GM21576 (cell line): ENCODE results near the gene S1PR4.
"Not testable (repeated sequence)": the region's sequence is repeated elsewhere in the genome, so short reads cannot be mapped to it uniquely, and the experiment has no call there.

Experiments
- ATAC-seq: cut with Tn5 transposase; IDR thresholded peaks from one replicate; pipeline ENCODE4 v1.9.1; 2021; ENCODE audit warnings: mild to moderate bottlenecking, moderate library complexity; ENCODE audit not compliant: unreplicated experiment

The S1PR4 gene

GRCh38 chr19:3210347-3211017 is 31.9 kb downstream of the S1PR4 start:
- ATAC-seq: no peak

DNA sequence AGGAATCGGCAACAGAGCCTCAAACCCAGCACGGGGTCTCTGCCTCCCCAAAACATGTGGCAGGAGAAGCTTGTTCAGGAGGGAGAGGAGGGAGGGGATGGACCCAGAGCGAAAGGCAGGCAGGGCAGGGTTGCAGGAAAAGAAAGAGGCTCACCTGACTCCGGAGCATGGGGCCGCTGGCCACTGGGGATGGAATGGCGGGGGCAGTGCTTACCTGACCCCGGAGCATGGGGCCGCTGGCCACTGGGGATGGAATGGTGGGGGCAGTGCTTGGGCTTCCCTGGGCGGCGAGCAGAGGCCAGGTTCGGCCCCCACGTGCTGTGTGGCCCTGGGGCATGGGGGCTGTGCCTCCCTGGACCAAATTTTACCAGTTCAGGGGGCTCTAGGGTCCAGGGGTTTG is 32.6 kb downstream of the S1PR4 start:
- ATAC-seq: no peak

GRCh38 chr19:3213159-3213558 is 34.6 kb downstream of the S1PR4 start:
- no peak for ATAC-seq

GRCh38 chr19:3216874-3217273 is 38.3 kb downstream of the S1PR4 start:
- ATAC-seq: no peak

GRCh38 chr19:3220576-3220975 is 42.0 kb downstream of the S1PR4 start:
- no peak for ATAC-seq

GRCh38 chr19:3221576-3221975 is 43.0 kb downstream of the S1PR4 start:
- ATAC-seq: not testable (repeated sequence)

DNA sequence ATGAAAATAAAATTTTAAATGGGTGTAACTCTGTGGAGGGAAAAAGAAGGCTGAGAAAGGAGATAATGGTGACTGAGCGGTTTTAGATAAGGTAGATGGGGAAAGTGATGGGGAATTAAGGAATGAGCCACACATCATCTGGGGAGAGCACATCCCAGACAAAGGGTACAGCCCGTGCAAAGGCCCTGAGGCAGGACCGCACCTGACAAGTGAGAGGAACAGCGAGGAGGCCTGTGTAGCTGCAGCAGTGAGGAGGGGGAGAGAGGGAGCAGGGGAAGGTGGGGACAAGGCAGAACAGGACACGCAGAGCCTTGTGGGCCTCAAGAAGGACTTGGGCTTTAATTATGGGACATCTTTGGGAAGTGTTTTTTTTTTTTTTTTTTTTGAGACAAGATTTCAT is 44.1 kb downstream of the S1PR4 start:
- no peak for ATAC-seq

- no peak for ATAC-seq
These were observed 46.0 kb downstream of the S1PR4 start, which contains the start of gene CELF5 for GRCh38 chr19:3224346-3225168. Gene CELF5, plus strand, starts transcription at chr19:3224661. Its CDS starts 79 bp downstream, at chr19:3224740.

- no peak for ATAC-seq
These were observed 46.6 kb downstream of the S1PR4 start for GRCh38 chr19:3225169-3225485.

DNA sequence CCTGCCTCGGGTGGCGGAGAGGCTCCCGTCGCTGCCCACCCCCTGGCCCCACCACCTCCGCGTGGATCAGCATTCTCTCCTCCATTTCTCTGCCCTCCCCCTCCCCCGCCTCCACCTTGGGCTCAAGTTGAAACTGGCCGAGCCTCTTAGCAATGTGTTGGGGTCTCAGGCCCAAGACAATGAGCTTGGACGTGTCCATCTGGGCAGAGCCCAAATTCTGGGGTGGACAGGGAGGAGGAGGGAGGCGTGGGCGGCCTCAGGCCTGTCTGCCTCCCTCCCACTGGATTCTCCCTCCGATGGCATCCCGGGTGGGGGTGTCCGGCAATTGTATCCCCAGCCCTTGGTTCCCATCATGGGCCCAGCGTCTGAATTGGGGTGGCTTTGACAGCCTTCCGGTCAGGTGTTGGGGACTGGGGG is 47.1 kb downstream of the S1PR4 start:
- no peak for ATAC-seq

DNA sequence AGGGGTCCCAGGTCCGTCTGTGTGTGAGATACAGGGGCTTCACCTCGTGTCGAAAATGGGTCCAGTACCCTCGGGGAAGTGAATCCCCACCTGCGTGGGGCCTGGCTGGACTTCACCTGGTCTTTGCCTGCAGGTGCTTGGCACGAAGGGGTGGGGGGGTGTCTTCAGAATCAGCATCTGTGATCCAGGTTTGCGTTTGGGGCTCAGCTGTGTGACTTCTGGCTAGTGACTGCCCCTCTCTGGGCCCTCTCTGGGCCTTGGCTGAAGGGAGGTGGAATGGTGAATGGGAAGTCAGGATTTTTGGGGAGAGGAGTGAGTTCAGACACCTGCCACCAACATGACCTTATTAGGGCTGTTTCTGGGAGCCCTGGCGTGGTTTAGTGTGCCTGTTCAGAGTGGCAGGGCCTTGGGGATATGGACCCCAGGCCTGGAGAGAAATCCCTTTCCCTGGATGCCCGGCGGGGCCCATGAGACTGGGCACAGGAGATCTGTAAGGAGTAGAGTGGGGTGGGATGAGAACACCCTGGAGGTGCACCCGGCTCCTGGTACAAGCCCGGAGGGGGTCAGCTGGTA is 48.6 kb downstream of the S1PR4 start:
- ATAC-seq: no peak

DNA sequence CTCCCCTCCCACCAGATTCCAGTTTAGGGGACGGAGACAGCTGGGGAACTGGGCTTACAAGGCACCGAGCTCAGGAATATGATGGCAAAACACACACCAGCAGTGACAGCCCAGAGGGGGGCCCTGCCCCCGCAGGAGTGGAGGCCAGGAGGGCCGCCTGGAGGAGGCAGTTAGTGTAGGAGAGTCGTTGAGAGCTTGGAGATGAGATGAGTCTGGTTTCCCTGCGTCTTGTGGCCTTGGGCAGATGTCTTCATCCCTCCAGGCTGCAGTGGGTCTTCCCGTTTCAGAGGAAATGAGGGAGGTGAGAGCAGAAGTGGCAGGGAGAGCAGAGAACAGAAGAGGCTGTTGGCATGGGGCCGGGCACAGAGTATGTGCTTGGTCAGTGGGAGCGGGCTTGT is 50.8 kb downstream of the S1PR4 start:
- no peak for ATAC-seq
